Neural progenitor cell (in vitro differentiated cells): ENCODE data around the gene LSM14A. TPM values are rescaled to one million over a fixed set of nuclear protein-coding genes. Genes with fewer than 3 reads are reported as not detected.

ENCODE experiments used
- DNase-seq: peaks from one replicate; pipeline ENCODE4 v3.0.0-alpha.2; 2016; ENCODE audit warnings: low spot score
- H2AFZ ChIP-seq: fragments of 200-600 bp; sonication (generic); replicated peaks from 2 replicates; pipeline ENCODE4 v1.6.1; 2016; ENCODE audit warnings: antibody characterized with exemption
- H3F3A ChIP-seq: fragments of 200-600 bp; sonication (generic); 2 replicates; pipeline ENCODE4 v1.6.1; 2016; ENCODE audit warnings: antibody characterized with exemption, low read depth
- H3K27ac ChIP-seq: fragments of 200-600 bp; sonication (generic); 2 replicates; pipeline ENCODE4 v1.5.1; 2016; ENCODE audit warnings: mild to moderate bottlenecking
- H3K27me3 ChIP-seq: fragments of 200-600 bp; sonication (generic); 2 replicates; pipeline ENCODE4 v1.6.1; 2016; ENCODE audit warnings: mild to moderate bottlenecking, moderate library complexity
- H3K36me3 ChIP-seq: fragments of 200-600 bp; sonication (generic); 2 replicates; pipeline ENCODE4 v1.5.1; 2016
- H3K4me1 ChIP-seq: fragments of 200-600 bp; sonication (generic); 2 replicates; pipeline ENCODE4 v1.6.1; 2016; ENCODE audit warnings: mixed run types
- H3K4me2 ChIP-seq: fragments of 200-600 bp; sonication (generic); 2 replicates; pipeline ENCODE4 v1.6.1; 2016
- H3K4me3 ChIP-seq: fragments of 200-600 bp; sonication (generic); 2 replicates; pipeline ENCODE4 v1.5.1; 2016
- H3K79me2 ChIP-seq: fragments of 200-600 bp; sonication (generic); 2 replicates; pipeline ENCODE4 v1.6.1; 2016; ENCODE audit warnings: low read depth
- H3K9ac ChIP-seq: fragments of 200-600 bp; sonication (generic); 2 replicates; pipeline ENCODE4 v1.6.1; 2016
- H3K9me3 ChIP-seq: fragments of 200-600 bp; sonication (generic); 2 replicates; pipeline ENCODE4 v1.5.1; 2016; ENCODE audit warnings: low read depth
- H4K20me1 ChIP-seq: fragments of 200-600 bp; sonication (generic); 2 replicates; pipeline ENCODE4 v1.6.1; 2016; ENCODE audit warnings: low read depth
- H3K27ac Mint-ChIP-seq: 3 replicates; pipeline ENCODE4 v1.8.0; 2021; ENCODE audit warnings: mixed read lengths
- H3K27me3 Mint-ChIP-seq: 2 replicates; pipeline ENCODE4 v1.8.0; 2022; ENCODE audit warnings: low read depth, mild to moderate bottlenecking, inconsistent platforms, moderate library complexity, mixed read lengths; ENCODE audit not compliant: insufficient read depth
- H3K36me3 Mint-ChIP-seq: 3 replicates; pipeline ENCODE4 v1.8.0; 2021; ENCODE audit warnings: mixed read lengths
- H3K4me1 Mint-ChIP-seq: 3 replicates; pipeline ENCODE4 v1.8.0; 2021; ENCODE audit warnings: mixed read lengths
- H3K4me3 Mint-ChIP-seq: 3 replicates; pipeline ENCODE4 v1.8.0; 2021; ENCODE audit warnings: mild to moderate bottlenecking, moderate library complexity, mixed read lengths
- H3K9me3 Mint-ChIP-seq: 3 replicates; pipeline ENCODE4 v1.8.0; 2020; ENCODE audit warnings: mixed read lengths
- CTCF ChIP-seq: fragments of 200-600 bp; sonication (generic); IDR thresholded peaks from 2 replicates; pipeline ENCODE4 v1.5.1; 2017; ENCODE audit warnings: antibody characterized with exemption, mild to moderate bottlenecking
- EZH2 ChIP-seq: fragments of 200-600 bp; sonication (generic); IDR thresholded peaks from 2 replicates; pipeline ENCODE4 v1.6.1; 2017; ENCODE audit warnings: antibody characterized with exemption, mild to moderate bottlenecking, moderate library complexity
- EZH2phosphoT487 ChIP-seq: fragments of 200-600 bp; sonication (generic); IDR thresholded peaks from 2 replicates; pipeline ENCODE4 v1.6.1; 2017; ENCODE audit warnings: antibody characterized with exemption
- total RNA-seq: library from RNA; depleted of rRNA; stranded (reverse); fragments of >200 nt; gene quantifications from 2 replicates; pipeline ENCODE4 v1.2.3, GENCODE V29; 2015; ENCODE audit warnings: low replicate concordance

Gene LSM14A
- total RNA-seq, 1 donor from 2014 or later = 152 TPM

DNA sequence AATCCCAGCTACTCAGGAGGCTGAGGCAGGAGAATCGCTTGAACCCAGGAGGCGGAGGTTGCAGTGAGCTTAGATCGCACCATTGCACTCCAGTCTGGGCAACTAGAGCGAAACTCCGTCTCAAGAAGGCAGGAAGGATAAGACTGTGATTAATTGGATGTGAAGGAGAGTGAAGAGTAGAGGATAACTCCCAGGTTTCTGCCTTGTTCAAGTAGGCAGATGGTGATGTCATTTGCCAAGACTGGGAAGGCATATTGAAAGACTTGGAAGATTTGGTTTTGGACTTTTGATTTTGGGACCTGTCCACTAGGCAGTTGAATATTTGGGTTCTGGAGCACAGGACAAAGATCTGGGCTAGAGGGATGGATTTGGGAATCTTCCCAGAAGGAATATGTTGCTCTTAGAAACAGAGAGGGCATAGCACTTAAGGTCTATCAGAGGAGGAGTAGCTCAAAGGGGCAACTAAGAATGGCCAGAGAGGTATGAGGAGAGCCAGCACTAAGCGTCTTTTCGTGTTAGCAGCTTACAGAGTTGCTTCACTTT is 102.1 kb downstream of the LSM14A start:
- H3K4me2 ChIP-seq = no peak overlapping the region
- peaks cover under 1% of the 10 kb centered on the region for H3K9me3 Mint-ChIP-seq

GRCh38 chr19:34274827-34275625 is 102.7 kb downstream of the LSM14A start:
- DNase-seq = no peak
- Histone ChIP-seq H3K27ac (no peak overlapping the region), H3K79me2 (peaks cover 69% of the 10 kb centered on the region), H4K20me1 (peaks cover 41% of the 10 kb centered on the region), H3K4me2 (no peak overlapping the region), H3F3A (peaks cover 9% of the 10 kb centered on the region), H3K9me3 (no peaks in the 10 kb centered on the region), H3K4me3 (no peak overlapping the region), H3K9ac (no peak overlapping the region), H2AFZ (no peak overlapping the region), H3K36me3 (no peaks in the 10 kb centered on the region), H3K27me3 (no peaks in the 10 kb centered on the region), H3K4me1 (no peaks in the 10 kb centered on the region)
- Mint-ChIP-seq H3K4me1 (peaks cover 20% of the 10 kb centered on the region), H3K36me3 (peaks cover 12% of the 10 kb centered on the region), H3K27me3 (peaks cover 7% of the 10 kb centered on the region), H3K27ac (no peak overlapping the region), H3K9me3 (peaks cover 2% of the 10 kb centered on the region), H3K4me3 (no peak overlapping the region)
- TF ChIP-seq CTCF = no peak
- no peak for TF ChIP-seq EZH2
- TF ChIP-seq EZH2phosphoT487 = no peak

More for the DNA sequence above, 102.1 kb downstream of the LSM14A start:
- Histone ChIP-seq H3K36me3 (no peaks in the 10 kb centered on the region), H3K4me3 (no peak overlapping the region), H4K20me1 (peaks cover 47% of the 10 kb centered on the region), H3F3A (peaks cover 9% of the 10 kb centered on the region), H3K27me3 (no peaks in the 10 kb centered on the region), H3K79me2 (peaks cover 73% of the 10 kb centered on the region), H3K9me3 (no peaks in the 10 kb centered on the region), H3K9ac (no peak overlapping the region), H2AFZ (no peak overlapping the region), H3K4me1 (no peaks in the 10 kb centered on the region), H3K27ac (no peak overlapping the region)
- no peak for DNase-seq
- Mint-ChIP-seq H3K4me3 (no peak overlapping the region), H3K36me3 (peaks cover 11% of the 10 kb centered on the region), H3K27me3 (peaks cover 7% of the 10 kb centered on the region), H3K27ac (no peak overlapping the region), H3K4me1 (peaks cover 22% of the 10 kb centered on the region)
- TF ChIP-seq EZH2 = no peak
- no peak for TF ChIP-seq EZH2phosphoT487
- no peak for TF ChIP-seq CTCF

DNA sequence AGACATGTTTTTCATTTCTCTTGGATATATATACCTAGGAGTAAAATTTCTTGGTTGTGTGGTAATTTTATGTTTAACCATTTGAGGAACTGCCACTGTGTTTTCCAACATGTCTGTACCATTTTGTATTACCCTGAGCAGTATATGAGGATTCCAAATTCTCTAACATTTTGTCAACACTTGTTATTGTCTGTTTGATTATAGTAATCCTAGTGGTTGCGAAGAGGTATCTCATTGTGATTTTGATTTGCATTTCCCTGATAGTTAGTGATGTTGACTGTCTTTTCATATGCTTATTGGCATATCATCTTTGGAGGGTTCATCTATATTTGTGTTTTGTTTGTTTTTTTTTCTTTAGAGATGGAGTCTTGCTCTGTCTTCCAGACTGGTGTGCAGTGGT is 103.4 kb downstream of the LSM14A start:
- Histone ChIP-seq H3K36me3 (no peaks in the 10 kb centered on the region), H3K9me3 (no peaks in the 10 kb centered on the region), H4K20me1 (peaks cover 39% of the 10 kb centered on the region), H3K27ac (no peak overlapping the region), H3K4me1 (no peaks in the 10 kb centered on the region), H3K27me3 (no peaks in the 10 kb centered on the region), H3K4me3 (no peak overlapping the region), H3K79me2 (peaks cover 69% of the 10 kb centered on the region), H3K9ac (no peak overlapping the region), H2AFZ (no peak overlapping the region), H3F3A (peaks cover 9% of the 10 kb centered on the region), H3K4me2 (no peak overlapping the region)
- Mint-ChIP-seq H3K27ac (no peak overlapping the region), H3K4me1 (peaks cover 17% of the 10 kb centered on the region), H3K4me3 (no peak overlapping the region), H3K9me3 (peaks cover 2% of the 10 kb centered on the region), H3K27me3 (peaks cover 7% of the 10 kb centered on the region), H3K36me3 (peaks cover 14% of the 10 kb centered on the region)
- DNase-seq = no peak
- TF ChIP-seq EZH2phosphoT487 = no peak
- no peak for TF ChIP-seq EZH2
- TF ChIP-seq CTCF = no peak
